ENCODE measurements around the gene CD59.
"Not testable (repeated sequence)": the region's sequence is repeated elsewhere in the genome, so short reads cannot be mapped to it uniquely, and the experiment has no call there.

Gene CD59

DNA sequence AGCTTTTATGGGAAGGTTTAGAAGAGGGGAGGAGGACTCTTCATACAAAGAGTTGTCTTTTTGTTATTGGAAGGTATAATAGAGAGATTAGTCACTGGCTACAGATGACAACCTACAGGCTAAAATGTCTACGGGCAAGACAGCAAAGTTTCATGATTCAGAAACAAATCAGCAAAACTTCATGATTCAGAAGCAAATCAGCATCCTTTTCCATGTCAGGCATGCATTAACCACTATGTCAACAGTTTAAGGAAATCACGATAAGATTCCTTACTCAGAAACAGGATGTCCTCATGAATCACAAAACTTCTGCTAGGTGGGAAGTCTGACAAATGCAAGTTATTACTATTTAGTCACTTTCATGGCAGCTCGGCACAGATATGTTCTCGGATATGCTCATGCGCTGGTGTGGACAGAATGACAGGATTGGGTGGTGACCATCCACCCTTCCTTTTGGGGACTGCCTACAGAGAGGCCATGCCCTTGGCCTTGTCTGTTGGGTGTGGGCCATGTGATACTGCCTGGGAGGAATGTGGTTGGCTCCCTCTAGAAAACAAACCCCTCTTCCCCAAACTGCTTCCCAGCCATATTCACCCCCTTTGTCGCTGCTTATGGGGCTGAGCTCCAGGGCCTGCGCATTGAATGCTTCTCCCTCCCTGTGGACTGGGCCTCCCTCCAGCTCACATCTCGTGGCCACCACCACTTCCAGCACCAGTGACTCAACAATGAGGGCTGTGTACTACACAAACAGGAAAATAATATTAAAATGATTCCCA is 45.7 kb downstream of the CD59 start:
- H3K4me3 ChIP-seq (ENCODE audit: low read length), result no peak overlapping the region

DNA sequence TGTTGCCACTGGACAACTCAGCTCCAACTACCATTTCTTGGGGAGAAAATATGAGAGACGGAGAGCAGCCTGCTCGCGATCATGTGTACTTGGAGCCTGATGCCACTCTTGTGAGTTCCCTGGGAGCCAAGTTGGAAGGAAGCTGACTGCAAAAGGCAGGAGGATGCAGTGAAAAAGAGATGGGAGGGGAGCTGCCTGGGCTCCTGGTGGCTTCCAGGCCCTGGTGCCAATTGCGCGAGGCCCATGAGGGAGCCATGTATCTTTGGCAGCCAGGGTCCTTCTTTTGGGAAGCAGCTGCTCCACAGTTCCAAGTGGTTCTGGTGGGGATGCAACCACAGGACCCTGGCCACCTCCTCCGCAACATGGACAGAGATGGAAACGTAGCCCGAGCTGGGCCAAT is 46.7 kb downstream of the CD59 start:
- no peak overlapping the region for H3K27ac ChIP-seq (ENCODE audit: low read length)
- no peaks in the 10 kb centered on the region for H3K9me3 ChIP-seq (ENCODE audit: insufficient read depth, low read depth, low read length)
- no peaks in the 10 kb centered on the region for H3K36me3 ChIP-seq (ENCODE audit: insufficient read depth, low read depth, low read length)
- no peaks in the 10 kb centered on the region for H3K27me3 ChIP-seq (ENCODE audit: insufficient read depth, low read length)
- H3K4me1 ChIP-seq (ENCODE audit: insufficient read depth, low read length), result peaks cover 24% of the 10 kb centered on the region; the same call in 1 of the 2 replicates
- H3K4me3 ChIP-seq (ENCODE audit: low read length), result no peak overlapping the region
- H3K9ac ChIP-seq (ENCODE audit: low read depth, low read length), result no peak overlapping the region

More for the DNA sequence above, 45.7 kb downstream of the CD59 start:
- H3K4me1 ChIP-seq (ENCODE audit: insufficient read depth, low read length), result peaks cover 31% of the 10 kb centered on the region; the same call in 1 of the 2 replicates
- no peak overlapping the region for H3K27ac ChIP-seq (ENCODE audit: low read length)
- no peak overlapping the region for H3K9ac ChIP-seq (ENCODE audit: low read depth, low read length)
- H3K9me3 ChIP-seq (ENCODE audit: insufficient read depth, low read depth, low read length), result no peaks in the 10 kb centered on the region
- no peaks in the 10 kb centered on the region for H3K36me3 ChIP-seq (ENCODE audit: insufficient read depth, low read depth, low read length)
- no peaks in the 10 kb centered on the region for H3K27me3 ChIP-seq (ENCODE audit: insufficient read depth, low read length)

GRCh38 chr11:33689085-33689484 is 47.1 kb downstream of the CD59 start:
- H3K4me3 ChIP-seq (ENCODE audit: low read length), result no peak overlapping the region
- H3K9ac ChIP-seq (ENCODE audit: low read depth, low read length), result no peak overlapping the region
- no peak overlapping the region for H3K27ac ChIP-seq (ENCODE audit: low read length)
- no peaks in the 10 kb centered on the region for H3K27me3 ChIP-seq (ENCODE audit: insufficient read depth, low read length)
- no peaks in the 10 kb centered on the region for H3K9me3 ChIP-seq (ENCODE audit: insufficient read depth, low read depth, low read length)
- no peaks in the 10 kb centered on the region for H3K36me3 ChIP-seq (ENCODE audit: insufficient read depth, low read depth, low read length)
- H3K4me1 ChIP-seq (ENCODE audit: insufficient read depth, low read length), result peaks cover 28% of the 10 kb centered on the region; the same call in 1 of the 2 replicates

GRCh38 chr11:33687733-33688479 is 48.3 kb downstream of the CD59 start:
- Histone ChIP-seq H3K9me3 (ENCODE audit: insufficient read depth, low read depth, low read length) (no peaks in the 10 kb centered on the region), H3K27ac (ENCODE audit: low read length) (no peak overlapping the region), H3K4me1 (ENCODE audit: insufficient read depth, low read length) (peaks cover 35% of the 10 kb centered on the region; the same call in 1 of the 2 replicates), H3K36me3 (ENCODE audit: insufficient read depth, low read depth, low read length) (no peaks in the 10 kb centered on the region), H3K4me3 (ENCODE audit: low read length) (no peak overlapping the region), H3K27me3 (ENCODE audit: insufficient read depth, low read length) (no peaks in the 10 kb centered on the region), H3K9ac (ENCODE audit: low read depth, low read length) (no peak overlapping the region)

DNA sequence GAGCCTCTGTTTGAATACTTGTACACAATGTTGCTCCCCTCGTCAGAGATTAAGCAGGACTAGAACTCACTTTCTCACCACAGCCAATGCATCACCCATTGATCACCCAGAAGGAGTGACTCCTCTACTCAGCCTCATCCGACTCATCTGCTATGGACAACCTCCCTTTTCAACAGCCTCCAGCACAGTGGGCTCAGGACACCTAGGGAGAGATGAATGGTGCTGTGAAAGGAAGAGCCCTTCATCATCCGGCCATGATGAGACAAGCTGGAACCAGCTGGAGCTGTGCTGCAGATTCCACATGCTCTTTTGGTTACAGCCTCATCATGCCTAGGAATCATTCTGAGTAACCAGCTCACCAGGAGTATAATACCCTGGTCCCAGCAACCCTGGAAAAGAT is 51.1 kb downstream of the CD59 start:
- H3K4me3 ChIP-seq (ENCODE audit: low read length), result no peak overlapping the region
- no peak overlapping the region for H3K27ac ChIP-seq (ENCODE audit: low read length)
- no peaks in the 10 kb centered on the region for H3K27me3 ChIP-seq (ENCODE audit: insufficient read depth, low read length)

GRCh38 chr11:33684003-33684706 is 52.1 kb downstream of the CD59 start:
- no peak overlapping the region for H3K27ac ChIP-seq (ENCODE audit: low read length)
- H3K4me1 ChIP-seq (ENCODE audit: insufficient read depth, low read length), result peaks cover 17% of the 10 kb centered on the region; the same call in 1 of the 2 replicates
- no peaks in the 10 kb centered on the region for H3K9me3 ChIP-seq (ENCODE audit: insufficient read depth, low read depth, low read length)
- H3K4me3 ChIP-seq (ENCODE audit: low read length), result no peak overlapping the region
- H3K27me3 ChIP-seq (ENCODE audit: insufficient read depth, low read length), result no peaks in the 10 kb centered on the region
- H3K36me3 ChIP-seq (ENCODE audit: insufficient read depth, low read depth, low read length), result no peaks in the 10 kb centered on the region
- H3K9ac ChIP-seq (ENCODE audit: low read depth, low read length), result no peak overlapping the region; the same call in 1 of the 2 replicates

More for the DNA sequence above, 51.1 kb downstream of the CD59 start:
- H3K4me1 ChIP-seq (ENCODE audit: insufficient read depth, low read length), result peaks cover 17% of the 10 kb centered on the region; the same call in 1 of the 2 replicates
- no peaks in the 10 kb centered on the region for H3K36me3 ChIP-seq (ENCODE audit: insufficient read depth, low read depth, low read length)
- H3K9me3 ChIP-seq (ENCODE audit: insufficient read depth, low read depth, low read length), result no peaks in the 10 kb centered on the region
- no peak overlapping the region for H3K9ac ChIP-seq (ENCODE audit: low read depth, low read length)

DNA sequence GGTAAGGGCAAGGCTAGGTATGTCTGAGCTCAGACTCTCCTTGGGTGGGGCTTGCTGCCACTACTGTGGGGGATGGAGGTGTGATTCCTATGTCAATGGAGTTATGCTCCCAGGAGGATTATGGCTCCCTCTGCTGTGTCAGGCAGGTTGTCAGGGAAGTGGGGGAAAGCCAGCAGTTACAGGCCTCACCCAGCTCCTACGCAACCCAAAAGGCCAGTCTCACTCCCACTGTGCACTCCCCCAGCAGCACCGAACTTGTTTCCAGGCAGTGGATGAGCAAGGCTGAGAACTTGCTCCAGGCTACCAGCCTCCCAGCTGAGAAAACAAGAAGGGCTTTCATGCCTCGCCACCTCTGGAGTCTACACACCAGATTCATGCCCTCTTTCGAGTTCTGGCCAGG is 53.8 kb downstream of the CD59 start:
- Histone ChIP-seq H3K27ac (ENCODE audit: low read length) (no peak overlapping the region), H3K4me3 (ENCODE audit: low read length) (no peak overlapping the region), H3K36me3 (ENCODE audit: insufficient read depth, low read depth, low read length) (no peaks in the 10 kb centered on the region), H3K27me3 (ENCODE audit: insufficient read depth, low read length) (no peaks in the 10 kb centered on the region), H3K9me3 (ENCODE audit: insufficient read depth, low read depth, low read length) (no peaks in the 10 kb centered on the region), H3K4me1 (ENCODE audit: insufficient read depth, low read length) (peaks cover 17% of the 10 kb centered on the region; the same call in 1 of the 2 replicates), H3K9ac (ENCODE audit: low read depth, low read length) (no peak overlapping the region)

GRCh38 chr11:33682019-33682418 is 54.2 kb downstream of the CD59 start:
- Histone ChIP-seq H3K27me3 (ENCODE audit: insufficient read depth, low read length) (no peaks in the 10 kb centered on the region), H3K27ac (ENCODE audit: low read length) (no peak overlapping the region), H3K9me3 (ENCODE audit: insufficient read depth, low read depth, low read length) (no peaks in the 10 kb centered on the region), H3K9ac (ENCODE audit: low read depth, low read length) (no peak overlapping the region), H3K4me1 (ENCODE audit: insufficient read depth, low read length) (peaks cover 17% of the 10 kb centered on the region; the same call in 1 of the 2 replicates), H3K36me3 (ENCODE audit: insufficient read depth, low read depth, low read length) (no peaks in the 10 kb centered on the region), H3K4me3 (ENCODE audit: low read length) (no peak overlapping the region)

DNA sequence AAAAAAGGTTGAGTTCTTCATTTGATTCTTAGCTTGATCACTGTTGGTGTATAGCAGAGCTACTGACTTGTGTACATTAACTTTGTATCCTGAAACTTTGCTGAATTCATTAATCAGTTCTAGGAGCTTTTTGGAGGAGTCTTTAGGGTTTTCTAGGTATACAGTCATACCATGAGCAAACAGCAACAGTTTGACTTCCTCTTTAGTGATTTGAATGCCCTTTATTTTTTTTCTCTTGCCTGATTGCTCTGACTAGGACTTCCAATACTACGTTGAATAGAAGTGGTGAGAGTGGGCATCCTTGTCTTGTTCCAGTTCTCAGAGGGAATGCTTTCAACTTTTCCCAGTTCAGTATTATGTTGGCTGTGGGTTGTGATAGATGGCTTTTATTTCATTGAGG is 57.6 kb downstream of the CD59 start:
- H3K27ac ChIP-seq (ENCODE audit: low read length); H3K9me3 ChIP-seq (ENCODE audit: insufficient read depth, low read depth, low read length); H3K36me3 ChIP-seq (ENCODE audit: insufficient read depth, low read depth, low read length); H3K4me1 ChIP-seq (ENCODE audit: insufficient read depth, low read length); H3K9ac ChIP-seq (ENCODE audit: low read depth, low read length); H3K4me3 ChIP-seq (ENCODE audit: low read length); H3K27me3 ChIP-seq (ENCODE audit: insufficient read depth, low read length): not testable (repeated sequence)

DNA sequence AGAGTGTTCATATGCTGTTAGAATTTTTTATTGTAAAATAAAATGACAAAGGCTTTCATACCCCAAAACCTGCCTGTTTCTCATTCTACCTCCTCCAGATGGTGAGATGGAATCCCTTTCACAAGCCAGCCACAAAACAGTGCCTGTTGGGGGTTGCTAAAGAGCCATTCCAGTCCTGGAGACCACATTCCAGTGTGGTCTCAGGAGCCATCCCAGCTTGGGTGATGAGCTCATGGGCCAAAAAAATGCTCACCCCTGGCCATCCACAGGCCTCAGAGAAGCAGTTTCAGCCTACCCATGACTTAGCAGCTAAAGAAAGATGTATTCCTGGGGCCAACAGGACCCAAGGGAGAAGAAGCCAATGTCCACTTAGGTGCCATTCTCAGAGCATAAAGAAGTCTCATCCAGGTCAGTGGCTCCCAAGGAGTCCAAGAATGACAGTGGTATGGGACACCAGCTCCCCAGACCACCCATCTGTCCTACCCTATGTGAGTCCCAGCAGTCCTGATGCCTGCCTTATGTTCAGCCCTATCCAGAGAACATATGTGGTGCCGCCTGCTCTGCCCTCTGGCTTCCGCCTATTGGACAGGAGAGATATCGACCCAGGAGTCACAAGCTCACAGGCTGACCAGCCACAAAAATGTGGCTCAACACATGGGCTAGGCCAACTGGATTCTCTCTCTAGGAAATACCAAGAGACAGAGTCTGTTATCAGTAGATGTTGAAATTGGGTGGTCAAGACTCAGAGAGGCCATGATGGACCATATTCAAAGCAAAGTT is 62.0 kb downstream of the CD59 start:
- H3K9ac ChIP-seq (ENCODE audit: low read depth, low read length), result no peak overlapping the region
- no peaks in the 10 kb centered on the region for H3K36me3 ChIP-seq (ENCODE audit: insufficient read depth, low read depth, low read length)
- H3K9me3 ChIP-seq (ENCODE audit: insufficient read depth, low read depth, low read length), result no peaks in the 10 kb centered on the region
- H3K4me1 ChIP-seq (ENCODE audit: insufficient read depth, low read length), result peaks cover 9% of the 10 kb centered on the region
- H3K27ac ChIP-seq (ENCODE audit: low read length), result no peak overlapping the region
- no peak overlapping the region for H3K4me3 ChIP-seq (ENCODE audit: low read length)
- no peaks in the 10 kb centered on the region for H3K27me3 ChIP-seq (ENCODE audit: insufficient read depth, low read length)

- no peak overlapping the region for H3K27ac ChIP-seq (ENCODE audit: low read length)
- no peaks in the 10 kb centered on the region for H3K27me3 ChIP-seq (ENCODE audit: insufficient read depth, low read length)
These were observed 64.0 kb downstream of the CD59 start for GRCh38 chr11:33672273-33672672.

More at GRCh38 chr11:33672273-33672672, 64.0 kb downstream of the CD59 start:
- Histone ChIP-seq H3K9me3 (ENCODE audit: insufficient read depth, low read depth, low read length) (no peaks in the 10 kb centered on the region), H3K36me3 (ENCODE audit: insufficient read depth, low read depth, low read length) (no peaks in the 10 kb centered on the region), H3K4me1 (ENCODE audit: insufficient read depth, low read length) (peaks cover 23% of the 10 kb centered on the region), H3K4me3 (ENCODE audit: low read length) (no peak overlapping the region), H3K9ac (ENCODE audit: low read depth, low read length) (no peak overlapping the region)
